Effector memory CD4-positive, alpha-beta T cell (primary cell): ENCODE data around the gene ANKRD65.

Source experiments
- DNase-seq, 3 donors: peaks; one replicate each; pipeline ENCODE4 v3.0.0-alpha.2; 2020
- H3K27ac ChIP-seq: 2 replicates; pipeline ENCODE4 v1.7.0; 2013; ENCODE audit warnings: mild to moderate bottlenecking, low read length, moderate library complexity; ENCODE audit not compliant: insufficient read depth, poor library complexity, severe bottlenecking
- H3K27me3 ChIP-seq: replicated peaks from 2 replicates; pipeline ENCODE4 v1.7.0; 2013; ENCODE audit warnings: mild to moderate bottlenecking, low read length; ENCODE audit not compliant: insufficient read depth, control insufficient read depth, poor library complexity, severe bottlenecking
- H3K36me3 ChIP-seq: 2 replicates; pipeline ENCODE4 v1.7.0; 2013; ENCODE audit warnings: mild to moderate bottlenecking, low read length, moderate library complexity; ENCODE audit not compliant: control insufficient read depth, insufficient read depth
- H3K4me1 ChIP-seq: 2 replicates; pipeline ENCODE4 v1.7.0; 2013; ENCODE audit warnings: low read length, mild to moderate bottlenecking; ENCODE audit not compliant: control insufficient read depth, insufficient read depth, poor library complexity, severe bottlenecking
- H3K4me3 ChIP-seq: 2 replicates; pipeline ENCODE4 v1.7.0; 2013; ENCODE audit warnings: low read length, low read depth, mild to moderate bottlenecking; ENCODE audit not compliant: insufficient read depth, poor library complexity, severe bottlenecking
- H3K9me3 ChIP-seq: 2 replicates; pipeline ENCODE4 v1.7.0; 2013; ENCODE audit warnings: mild to moderate bottlenecking, low read length, moderate library complexity; ENCODE audit not compliant: control insufficient read depth

ANKRD65 gene

GRCh38 chr1:1442069-1442770 is 21.1 kb upstream of the ANKRD65 start:
- no peaks in the 10 kb centered on the region for H3K36me3 ChIP-seq
- peaks cover 4% of the 10 kb centered on the region for H3K4me1 ChIP-seq
- no peak overlapping the region for H3K4me3 ChIP-seq
- H3K27me3 ChIP-seq = peaks cover 25% of the 10 kb centered on the region
- no peak overlapping the region for H3K27ac ChIP-seq
- H3K9me3 ChIP-seq = no peaks in the 10 kb centered on the region
- no peak for DNase-seq

DNA sequence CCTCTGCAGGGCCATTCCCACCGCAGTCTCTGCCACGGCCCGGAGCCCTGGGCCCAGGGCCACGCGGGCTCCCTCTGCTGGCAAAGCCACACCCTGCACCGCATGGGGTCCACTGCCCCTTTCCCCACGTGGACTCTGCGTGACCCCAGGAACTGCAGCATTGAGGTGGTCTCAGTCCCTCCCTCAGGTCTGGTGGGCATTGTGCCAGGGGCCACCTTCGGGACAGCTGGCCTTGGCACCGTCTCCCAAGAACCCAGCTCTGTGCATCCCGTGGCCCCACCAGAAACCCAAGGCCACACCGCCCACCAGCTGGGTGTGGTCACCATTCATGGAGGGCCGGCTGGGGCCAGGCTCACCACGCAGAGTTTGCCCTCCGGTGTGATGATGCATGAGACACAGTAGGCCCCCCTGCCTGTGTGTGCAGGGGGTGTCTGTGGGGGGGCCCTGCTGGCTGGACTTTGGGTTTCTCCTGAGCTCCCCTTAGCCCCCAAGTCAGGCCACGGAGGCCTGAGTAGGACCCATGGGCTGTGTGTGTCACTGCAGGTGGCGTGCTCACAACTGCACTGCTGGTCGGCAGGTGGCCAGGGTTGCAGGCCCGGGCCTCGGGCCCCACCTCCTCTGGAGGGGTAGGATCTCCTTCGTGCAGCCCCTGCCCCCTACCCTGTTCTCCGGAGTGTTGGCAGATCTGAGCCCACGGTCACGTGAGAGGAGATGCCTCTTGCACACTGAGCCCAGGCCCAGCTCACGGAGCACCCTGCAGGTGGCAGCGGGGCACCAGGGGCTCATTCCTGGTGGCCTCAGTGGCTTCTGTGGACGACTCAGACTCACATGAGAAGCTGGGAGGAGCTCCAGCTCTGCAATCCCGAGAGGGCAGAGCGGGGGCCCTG is 20.2 kb upstream of the ANKRD65 start:
- peaks cover 34% of the 10 kb centered on the region for H3K27me3 ChIP-seq
- peaks cover 8% of the 10 kb centered on the region for H3K4me1 ChIP-seq
- H3K27ac ChIP-seq = no peak overlapping the region
- no peak overlapping the region for H3K4me3 ChIP-seq
- H3K36me3 ChIP-seq = no peaks in the 10 kb centered on the region
- peak; percentile 13 to 28 (median 14) for DNase-seq
- H3K9me3 ChIP-seq = no peaks in the 10 kb centered on the region

DNA sequence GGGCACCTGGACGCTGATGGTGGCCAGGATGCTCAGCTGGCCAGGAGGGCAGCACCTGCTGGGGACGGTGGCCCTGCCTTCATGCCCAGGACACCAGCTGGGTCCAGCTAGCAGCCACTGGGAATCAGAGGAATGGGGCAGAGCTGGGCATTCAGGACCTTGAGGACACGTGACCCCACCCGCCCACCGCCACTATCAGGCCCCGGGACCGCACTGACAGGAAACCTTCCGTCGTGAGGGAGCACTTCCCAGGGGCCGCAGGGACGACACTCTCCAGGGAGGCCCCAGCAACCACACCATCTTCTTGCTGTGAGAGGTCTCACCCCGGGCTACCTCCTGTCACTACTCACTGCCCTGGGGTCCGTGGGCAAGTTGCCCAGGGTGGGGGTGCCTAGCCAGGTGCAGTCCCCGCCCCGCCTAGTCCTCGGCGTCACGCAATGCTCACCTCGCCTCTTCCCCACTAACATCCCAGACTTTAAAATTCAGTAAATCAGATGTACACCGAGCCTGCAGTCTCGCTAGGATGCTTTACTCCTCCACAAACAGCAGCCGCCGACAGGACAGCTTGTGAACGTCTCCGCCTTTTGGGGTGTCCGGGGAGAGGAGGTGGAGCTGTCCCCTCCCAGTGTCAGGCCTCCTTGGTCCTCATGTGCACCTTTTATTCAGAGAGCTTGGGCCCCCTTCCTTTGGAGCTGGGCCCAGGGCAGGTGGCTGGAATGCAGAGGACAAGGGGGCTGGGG is 19.4 kb upstream of the ANKRD65 start:
- Histone ChIP-seq H3K9me3 (no peaks in the 10 kb centered on the region), H3K27me3 (peaks cover 39% of the 10 kb centered on the region), H3K4me3 (no peak overlapping the region), H3K27ac (no peak overlapping the region), H3K36me3 (no peaks in the 10 kb centered on the region), H3K4me1 (peaks cover 13% of the 10 kb centered on the region)
- no peak for DNase-seq

- Histone ChIP-seq H3K36me3 (no peaks in the 10 kb centered on the region), H3K4me1 (peaks cover 13% of the 10 kb centered on the region), H3K4me3 (no peak overlapping the region), H3K27ac (no peak overlapping the region), H3K27me3 (peaks cover 46% of the 10 kb centered on the region), H3K9me3 (no peaks in the 10 kb centered on the region)
- DNase-seq = no peak
Observed at GRCh38 chr1:1439546-1440261, 18.6 kb upstream of the ANKRD65 start.

GRCh38 chr1:1438531-1439381 is 17.7 kb upstream of the ANKRD65 start:
- H3K4me1 ChIP-seq = peaks cover 13% of the 10 kb centered on the region
- no peak for DNase-seq
- H3K36me3 ChIP-seq = no peaks in the 10 kb centered on the region

DNA sequence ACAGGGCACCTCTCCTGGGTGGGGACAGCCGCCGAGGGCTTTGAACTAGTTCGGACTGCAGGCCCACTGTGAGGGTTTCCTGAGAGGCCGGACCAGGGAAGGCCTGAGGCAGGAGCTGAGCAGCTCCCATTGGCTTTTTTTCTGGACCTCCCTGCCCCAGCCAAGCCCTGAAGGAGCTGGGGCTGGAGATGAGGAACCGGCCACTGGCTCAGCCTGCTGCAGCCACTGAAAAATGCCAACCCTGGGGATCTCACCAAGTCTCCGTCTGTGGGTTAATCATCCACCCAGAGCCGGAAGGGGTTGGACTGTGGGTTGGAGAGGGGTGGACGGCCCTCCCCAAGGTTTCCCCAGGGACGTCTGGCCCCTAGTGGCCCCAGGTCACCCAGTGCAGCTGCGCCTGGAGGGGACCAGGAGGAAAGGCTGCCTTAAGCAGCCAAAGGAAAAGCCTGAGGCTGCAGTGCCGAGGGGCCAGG is 16.9 kb upstream of the ANKRD65 start:
- H3K4me1 ChIP-seq = peaks cover 13% of the 10 kb centered on the region
- no peak overlapping the region for H3K4me3 ChIP-seq
- no peaks in the 10 kb centered on the region for H3K36me3 ChIP-seq
- no peak for DNase-seq
- H3K9me3 ChIP-seq = no peaks in the 10 kb centered on the region
- H3K27ac ChIP-seq = no peak overlapping the region
- peaks cover 50% of the 10 kb centered on the region for H3K27me3 ChIP-seq

More at GRCh38 chr1:1438531-1439381, 17.7 kb upstream of the ANKRD65 start:
- Histone ChIP-seq H3K4me3 (no peak overlapping the region), H3K27me3 (peaks cover 50% of the 10 kb centered on the region), H3K9me3 (no peaks in the 10 kb centered on the region), H3K27ac (no peak overlapping the region)

- Histone ChIP-seq H3K4me3 (no peak overlapping the region), H3K27me3 (peaks cover 53% of the 10 kb centered on the region), H3K27ac (no peak overlapping the region), H3K36me3 (no peaks in the 10 kb centered on the region), H3K9me3 (no peaks in the 10 kb centered on the region), H3K4me1 (peaks cover 13% of the 10 kb centered on the region)
- no peak for DNase-seq
Observed at GRCh38 chr1:1437033-1437903, 16.2 kb upstream of the ANKRD65 start.

DNA sequence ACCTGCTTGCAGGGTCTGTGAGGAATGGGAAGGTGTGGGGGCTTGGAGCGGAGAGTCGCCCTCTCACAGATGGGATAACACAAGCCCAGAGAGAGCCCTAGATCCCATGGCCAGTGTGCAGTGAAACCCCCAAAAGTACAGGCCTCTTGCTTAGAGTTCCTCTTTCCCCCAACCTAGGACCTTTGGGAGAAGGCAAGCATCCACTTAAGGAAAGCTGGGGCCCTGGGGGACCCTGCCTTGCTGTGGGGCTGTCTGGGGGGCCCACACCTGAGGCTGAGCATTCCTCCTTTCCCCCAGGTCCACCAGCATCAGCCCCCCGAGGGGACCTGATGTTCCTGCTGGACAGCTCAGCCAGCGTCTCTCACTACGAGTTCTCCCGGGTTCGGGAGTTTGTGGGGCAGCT is 15.6 kb upstream of the ANKRD65 start:
- Histone ChIP-seq H3K4me3 (no peak overlapping the region), H3K27me3 (peaks cover 53% of the 10 kb centered on the region)

More for the DNA sequence above, 15.6 kb upstream of the ANKRD65 start:
- Histone ChIP-seq H3K36me3 (no peaks in the 10 kb centered on the region), H3K9me3 (no peaks in the 10 kb centered on the region), H3K27ac (no peak overlapping the region), H3K4me1 (peaks cover 13% of the 10 kb centered on the region)
- DNase-seq = no peak
